ENCODE results near the gene PLEKHB2. TPM values are rescaled to one million over a fixed set of nuclear protein-coding genes. Genes with fewer than 3 reads are reported as not detected.

Gene PLEKHB2
- total RNA-seq, 2 experiments from 2014 or later, result 23.4 to 38.3 TPM

- Histone ChIP-seq H3K4me3 (ENCODE audit: low read depth, low read length, poor library complexity, severe bottlenecking) (no peak overlapping the region), H3K9me3 (ENCODE audit: low read length) (no peaks in the 10 kb centered on the region), H3K4me2 (ENCODE audit: low read length) (no peak overlapping the region), H3K9me2 (ENCODE audit: insufficient read depth, low read length) (no peaks in the 10 kb centered on the region), H3K36me3 (ENCODE audit: insufficient read depth, low read length) (peaks cover 18% of the 10 kb centered on the region), H2AFZ (ENCODE audit: low read length) (no peak overlapping the region; the same call in 1 of the 2 replicates), H3K27ac (ENCODE audit: low read depth, low read length, poor library complexity, severe bottlenecking) (no peak overlapping the region), H4K20me1 (ENCODE audit: insufficient read depth, low read length) (no peaks in the 10 kb centered on the region), H3K79me2 (ENCODE audit: insufficient read depth, low read depth, low read length) (no peaks in the 10 kb centered on the region), H3K4me1 (ENCODE audit: insufficient read depth, low read length, poor library complexity, severe bottlenecking) (peaks cover 11% of the 10 kb centered on the region)
- BruUV-seq (replicated peaks), result no TSS peak
- TF ChIP-seq EZH2phosphoT487 (IDR thresholded peaks at IDR 0.05; ENCODE audit: borderline replicate concordance, low read depth, low read length) (no peak), CTCF (conservative IDR thresholded peaks at IDR 0.05; ENCODE audit: low read length) (peak; percentile 93)
- DNase-seq (ENCODE audit: low spot score), result peak; percentile 83
- ChIA-PET CTCF (ENCODE audit: unreplicated experiment) (no interaction called here), POLR2A (no interaction called here)
- intact Hi-C loops (cut with micrococcal nuclease; ENCODE audit: unreplicated experiment), result loop anchor here (1.0 to 5.0 kb wide), 4 partner anchors 181 to 648 kb away; no protein-coding TSS in a partner anchor
These were observed 49.0 kb downstream of the PLEKHB2 start for GRCh38 chr2:131154071-131154531.

GRCh38 chr2:131154647-131155046 is 49.5 kb downstream of the PLEKHB2 start:
- no TSS peak for BruUV-seq (replicated peaks)
- H3K9me3 ChIP-seq (ENCODE audit: low read length), result no peaks in the 10 kb centered on the region
- TF ChIP-seq CTCF (conservative IDR thresholded peaks at IDR 0.05; ENCODE audit: low read length) (no peak), EZH2phosphoT487 (IDR thresholded peaks at IDR 0.05; ENCODE audit: borderline replicate concordance, low read depth, low read length) (no peak)

GRCh38 chr2:131155208-131155855 is 50.2 kb downstream of the PLEKHB2 start:
- POLR2A ChIA-PET, result interaction anchor here (0.6 kb wide), 1 partner anchor 246 kb away, joined by 3 read pairs; no protein-coding TSS in a partner anchor
- no peak overlapping the region for H3K4me2 ChIP-seq (ENCODE audit: low read length)
- no peaks in the 10 kb centered on the region for H4K20me1 ChIP-seq (ENCODE audit: insufficient read depth, low read length)
- intact Hi-C loops (cut with micrococcal nuclease; ENCODE audit: unreplicated experiment), result loop anchor here (2.0 kb wide), 1 partner anchor 257 kb away; no protein-coding TSS in a partner anchor
- no peak for DNase-seq (ENCODE audit: low spot score)
- H2AFZ ChIP-seq (ENCODE audit: low read length), result no peak overlapping the region
- CTCF ChIA-PET (ENCODE audit: unreplicated experiment), result no interaction called here
- no peaks in the 10 kb centered on the region for H3K9me2 ChIP-seq (ENCODE audit: insufficient read depth, low read length)
- TF ChIP-seq CTCF (conservative IDR thresholded peaks at IDR 0.05; ENCODE audit: low read length) (no peak), EZH2phosphoT487 (IDR thresholded peaks at IDR 0.05; ENCODE audit: borderline replicate concordance, low read depth, low read length) (no peak)
- H3K9me3 ChIP-seq (ENCODE audit: low read length), result no peaks in the 10 kb centered on the region
- no peaks in the 10 kb centered on the region for H3K79me2 ChIP-seq (ENCODE audit: insufficient read depth, low read depth, low read length)
- no TSS peak for BruUV-seq (replicated peaks)
- H3K4me1 ChIP-seq (ENCODE audit: insufficient read depth, low read length, poor library complexity, severe bottlenecking), result peaks cover 11% of the 10 kb centered on the region
- no peak overlapping the region for H3K27ac ChIP-seq (ENCODE audit: low read depth, low read length, poor library complexity, severe bottlenecking)
- H3K36me3 ChIP-seq (ENCODE audit: insufficient read depth, low read length), result peaks cover 8% of the 10 kb centered on the region
- H3K4me3 ChIP-seq (ENCODE audit: low read depth, low read length, poor library complexity, severe bottlenecking), result no peak overlapping the region

More at GRCh38 chr2:131154647-131155046, 49.5 kb downstream of the PLEKHB2 start:
- H3K27ac ChIP-seq (ENCODE audit: low read depth, low read length, poor library complexity, severe bottlenecking), result no peak overlapping the region
- peaks cover 11% of the 10 kb centered on the region for H3K4me1 ChIP-seq (ENCODE audit: insufficient read depth, low read length, poor library complexity, severe bottlenecking)
- intact Hi-C loops (cut with micrococcal nuclease; ENCODE audit: unreplicated experiment), result loop anchor here (1.0 to 5.0 kb wide), 4 partner anchors 181 to 648 kb away; no protein-coding TSS in a partner anchor
- DNase-seq (ENCODE audit: low spot score), result no peak
- CTCF ChIA-PET (ENCODE audit: unreplicated experiment), result no interaction called here
- no peaks in the 10 kb centered on the region for H3K9me2 ChIP-seq (ENCODE audit: insufficient read depth, low read length)
- POLR2A ChIA-PET, result no interaction called here
- H4K20me1 ChIP-seq (ENCODE audit: insufficient read depth, low read length), result no peaks in the 10 kb centered on the region
- no peaks in the 10 kb centered on the region for H3K79me2 ChIP-seq (ENCODE audit: insufficient read depth, low read depth, low read length)
- no peak overlapping the region for H3K4me2 ChIP-seq (ENCODE audit: low read length)
- no peak overlapping the region for H3K4me3 ChIP-seq (ENCODE audit: low read depth, low read length, poor library complexity, severe bottlenecking)
- no peak overlapping the region for H2AFZ ChIP-seq (ENCODE audit: low read length)
- peaks cover 12% of the 10 kb centered on the region for H3K36me3 ChIP-seq (ENCODE audit: insufficient read depth, low read length)

All from OCI-LY7 (cell line).